OCI-LY1 (cell line): ENCODE results near the gene AHSG.

ENCODE experiments used
- H2AFZ ChIP-seq: fragments of 200-600 bp; sonication (generic), shearing (Covaris generic); 2 replicates; pipeline ENCODE4 v1.6.0; 2014; ENCODE audit warnings: antibody characterized with exemption, mild to moderate bottlenecking, low read length
- H3F3A ChIP-seq: fragments of 200-600 bp; sonication (generic), shearing (Covaris generic); 2 replicates; pipeline ENCODE4 v1.6.0; 2014; ENCODE audit warnings: mild to moderate bottlenecking, antibody characterized with exemption, low read length, moderate library complexity; ENCODE audit not compliant: insufficient read depth
- H3K27ac ChIP-seq: fragments of 200-600 bp; sonication (generic); 2 replicates; pipeline ENCODE4 v1.5.1; 2014; ENCODE audit warnings: low read length, mixed run types, mild to moderate bottlenecking, low read depth; ENCODE audit not compliant: poor library complexity, severe bottlenecking
- H3K27me3 ChIP-seq: fragments of 200-600 bp; sonication (generic); 2 replicates; pipeline ENCODE4 v1.6.0; 2014; ENCODE audit warnings: antibody characterized with exemption, mild to moderate bottlenecking, low read length, moderate library complexity; ENCODE audit not compliant: insufficient read depth
- H3K36me3 ChIP-seq: fragments of 200-600 bp; sonication (generic); 2 replicates; pipeline ENCODE4 v1.6.1; 2014; ENCODE audit warnings: mild to moderate bottlenecking, antibody characterized with exemption, low read length, moderate library complexity, mixed read lengths; ENCODE audit not compliant: insufficient read depth
- H3K4me1 ChIP-seq: fragments of 200-600 bp; sonication (generic); 2 replicates; pipeline ENCODE4 v1.5.1; 2014; ENCODE audit warnings: mild to moderate bottlenecking, low read length, moderate library complexity; ENCODE audit not compliant: insufficient read depth, severe bottlenecking
- H3K4me2 ChIP-seq: fragments of 200-600 bp; sonication (generic), shearing (Covaris generic); 2 replicates; pipeline ENCODE4 v1.6.1; 2014; ENCODE audit warnings: low read length
- H3K4me3 ChIP-seq: fragments of 200-600 bp; sonication (generic); 2 replicates; pipeline ENCODE4 v1.5.1; 2014; ENCODE audit warnings: low read length, low read depth, mild to moderate bottlenecking, mixed read lengths; ENCODE audit not compliant: poor library complexity, severe bottlenecking
- H3K79me2 ChIP-seq: fragments of 200-600 bp; shearing (Covaris generic); 2 replicates; pipeline ENCODE4 v1.6.1; 2016; ENCODE audit warnings: mixed run types, low read length, mixed read lengths; ENCODE audit not compliant: insufficient read depth
- H3K9ac ChIP-seq: fragments of 200-600 bp; sonication (generic), shearing (Covaris generic); 2 replicates; pipeline ENCODE4 v1.6.1; 2014; ENCODE audit warnings: mild to moderate bottlenecking, low read length, mixed read lengths
- H3K9me2 ChIP-seq: fragments of 200-600 bp; sonication (generic), shearing (Covaris generic); 2 replicates; pipeline ENCODE4 v1.6.1; 2014; ENCODE audit warnings: low read depth, mild to moderate bottlenecking, low read length, mixed read lengths
- H3K9me3 ChIP-seq: fragments of 200-600 bp; shearing (Covaris generic); 2 replicates; pipeline ENCODE4 v1.6.1; 2014; ENCODE audit warnings: low read length, mixed read lengths
- H4K20me1 ChIP-seq: fragments of 200-600 bp; sonication (generic), shearing (Covaris generic); 2 replicates; pipeline ENCODE4 v1.6.0; 2016; ENCODE audit warnings: mild to moderate bottlenecking, low read length; ENCODE audit not compliant: insufficient read depth
- CTCF ChIP-seq: fragments of 200-600 bp; sonication (generic), shearing (Covaris generic); IDR thresholded peaks from 2 replicates; pipeline ENCODE4 v1.5.1; 2017; ENCODE audit warnings: mild to moderate bottlenecking, antibody characterized with exemption, low read length, moderate library complexity, mixed read lengths
- EZH2 ChIP-seq: fragments of 200-600 bp; sonication (generic), shearing (Covaris generic); IDR thresholded peaks from 2 replicates; pipeline ENCODE4 v1.8.0; 2017; ENCODE audit warnings: borderline replicate concordance, mixed run types, mild to moderate bottlenecking, antibody characterized with exemption, low read length, moderate library complexity, mixed read lengths

AHSG gene

GRCh38 chr3:186603159-186603558, 9.7 kb upstream of the AHSG start:
- Histone ChIP-seq H4K20me1 (no peaks in the 10 kb centered on the region), H3K4me1 (no peaks in the 10 kb centered on the region), H3K9ac (no peak overlapping the region), H3K36me3 (no peaks in the 10 kb centered on the region; the same call in 1 of the 2 replicates), H3K27ac (no peak overlapping the region), H3F3A (no peaks in the 10 kb centered on the region), H3K4me3 (no peak overlapping the region), H3K9me3 (no peaks in the 10 kb centered on the region), H3K27me3 (no peaks in the 10 kb centered on the region), H3K9me2 (no peaks in the 10 kb centered on the region), H3K4me2 (no peak overlapping the region), H2AFZ (no peak overlapping the region), H3K79me2 (no peaks in the 10 kb centered on the region)
- TF ChIP-seq EZH2 (no peak), CTCF (no peak)

GRCh38 chr3:186605078-186605477, 7.8 kb upstream of the AHSG start:
- Histone ChIP-seq H3K27me3 (no peaks in the 10 kb centered on the region), H2AFZ (no peak overlapping the region), H3K9ac (no peak overlapping the region), H3F3A (no peaks in the 10 kb centered on the region), H3K27ac (no peak overlapping the region), H3K36me3 (no peaks in the 10 kb centered on the region; the same call in 1 of the 2 replicates), H4K20me1 (no peaks in the 10 kb centered on the region), H3K4me2 (no peak overlapping the region), H3K9me2 (no peaks in the 10 kb centered on the region), H3K9me3 (no peaks in the 10 kb centered on the region), H3K4me1 (no peaks in the 10 kb centered on the region), H3K4me3 (no peak overlapping the region), H3K79me2 (no peaks in the 10 kb centered on the region)
- no peak for TF ChIP-seq EZH2
- TF ChIP-seq CTCF = no peak

- TF ChIP-seq EZH2 (no peak), CTCF (no peak)
- Histone ChIP-seq H3K27me3 (no peaks in the 10 kb centered on the region), H3K27ac (no peak overlapping the region), H3F3A (no peaks in the 10 kb centered on the region), H4K20me1 (no peaks in the 10 kb centered on the region), H3K9ac (no peak overlapping the region), H3K9me3 (no peaks in the 10 kb centered on the region), H3K4me2 (no peak overlapping the region), H3K4me1 (no peaks in the 10 kb centered on the region), H3K9me2 (no peaks in the 10 kb centered on the region), H3K36me3 (no peaks in the 10 kb centered on the region; the same call in 1 of the 2 replicates), H3K4me3 (no peak overlapping the region), H2AFZ (no peak overlapping the region), H3K79me2 (no peaks in the 10 kb centered on the region)
Measured at GRCh38 chr3:186605561-186606545, 7.0 kb upstream of the AHSG start.
